ENCODE measurements around the gene BRD3.
"Not testable (repeated sequence)": the region's sequence is repeated elsewhere in the genome, so short reads cannot be mapped to it uniquely, and the experiment has no call there.

The BRD3 gene

DNA sequence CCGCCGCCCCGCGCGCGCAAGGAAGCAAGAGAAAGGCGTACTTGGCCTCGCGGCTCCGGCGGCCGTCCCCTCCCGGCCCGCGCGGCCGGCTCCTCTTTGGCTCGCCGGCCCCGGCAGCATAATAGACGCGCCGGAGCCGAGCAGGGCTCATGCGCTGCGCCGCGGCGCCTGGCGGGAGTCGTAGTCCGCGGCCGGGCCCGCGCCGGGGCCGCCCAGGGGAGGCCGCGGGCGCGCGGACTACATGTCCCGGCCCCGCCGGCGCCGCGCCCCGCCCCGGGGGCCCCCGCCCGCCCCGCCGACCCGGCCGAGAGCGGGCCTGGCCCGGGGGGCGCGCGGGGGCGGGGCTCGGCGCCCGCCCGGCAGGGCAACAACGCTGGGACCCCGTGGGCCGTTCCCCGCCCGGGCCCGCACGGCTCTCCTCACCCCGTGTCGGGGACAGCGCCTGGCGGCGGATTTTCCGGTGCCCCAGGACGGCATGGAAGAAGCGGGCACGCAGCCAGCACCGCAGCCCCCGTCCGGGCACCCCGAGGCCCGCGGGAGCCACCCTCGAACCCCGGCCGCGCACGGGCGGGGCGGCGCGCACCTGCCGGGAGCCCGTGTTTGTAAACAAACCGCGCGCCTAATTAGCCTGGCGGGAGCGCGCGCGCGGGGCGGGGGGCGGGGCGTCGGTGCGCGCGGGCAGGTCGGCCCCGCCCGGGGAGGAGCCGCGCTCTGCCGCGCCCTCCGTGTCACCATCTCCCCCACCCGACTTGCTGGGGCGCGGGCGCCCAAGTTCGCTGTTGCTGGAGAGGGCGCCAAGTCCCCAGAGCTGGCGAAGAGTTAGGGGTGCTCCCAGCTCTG lies at the start of gene BRD3:
BRD3 (minus strand) TSS at position 123 of the 840 bp plus-strand sequence. CDS start 14,549 bp downstream, outside the sequence.
- Histone ChIP-seq H3K4me1 (ENCODE audit: control insufficient read depth in 1 of 2, insufficient read depth in 2 of 2, low read length in 2 of 2) (peaks cover 0 to 31% of the 10 kb centered on the region in 2 donors), H3K27ac (ENCODE audit: low read length) (peak within 1 kb of the TSS; percentile 76)

GRCh38 chr9:134112561-134112960 lies 44.7 kb upstream of the BRD3 start:
- Histone ChIP-seq H3K4me1 (ENCODE audit: control insufficient read depth in 1 of 2, insufficient read depth in 2 of 2, low read length in 2 of 2) (no peaks in the 10 kb centered on the region), H3K27me3 (ENCODE audit: low read depth, low read length) (no peaks in the 10 kb centered on the region), H3K36me3 (ENCODE audit: control insufficient read depth in 1 of 2, insufficient read depth in 2 of 2, low read length in 2 of 2) (no peaks in the 10 kb centered on the region), H3K4me3 (ENCODE audit: low read depth in 1 of 2, low read length in 2 of 2) (no peak overlapping the region), H3K27ac (ENCODE audit: low read length) (no peak overlapping the region), H3K9me3 (ENCODE audit: control insufficient read depth in 1 of 2, low read length in 2 of 2) (no peaks in the 10 kb centered on the region)

More for the DNA sequence above, at the start of gene BRD3:
- no peaks in the 10 kb centered on the region for H3K27me3 ChIP-seq (ENCODE audit: low read depth, low read length)
- no peaks in the 10 kb centered on the region for H3K36me3 ChIP-seq (ENCODE audit: control insufficient read depth in 1 of 2, insufficient read depth in 2 of 2, low read length in 2 of 2)
- H3K4me3 ChIP-seq (ENCODE audit: low read depth in 1 of 2, low read length in 2 of 2) = peak within 1 kb of the TSS; percentile 79 to 84
- no peaks in the 10 kb centered on the region for H3K9me3 ChIP-seq (ENCODE audit: control insufficient read depth in 1 of 2, low read length in 2 of 2)

- H3K27ac ChIP-seq (ENCODE audit: low read length) = no peak overlapping the region
- no peaks in the 10 kb centered on the region for H3K9me3 ChIP-seq (ENCODE audit: control insufficient read depth in 1 of 2, low read length in 2 of 2)
- H3K36me3 ChIP-seq (ENCODE audit: control insufficient read depth in 1 of 2, insufficient read depth in 2 of 2, low read length in 2 of 2) = no peaks in the 10 kb centered on the region
- H3K4me1 ChIP-seq (ENCODE audit: control insufficient read depth in 1 of 2, insufficient read depth in 2 of 2, low read length in 2 of 2) = no peaks in the 10 kb centered on the region
- no peaks in the 10 kb centered on the region for H3K27me3 ChIP-seq (ENCODE audit: low read depth, low read length)
- no peak overlapping the region for H3K4me3 ChIP-seq (ENCODE audit: low read depth in 1 of 2, low read length in 2 of 2)
Observed at GRCh38 chr9:134111064-134111463, 43.2 kb upstream of the BRD3 start.

- Histone ChIP-seq H3K4me1 (ENCODE audit: control insufficient read depth in 1 of 2, insufficient read depth in 2 of 2, low read length in 2 of 2) (no peaks in the 10 kb centered on the region), H3K36me3 (ENCODE audit: control insufficient read depth in 1 of 2, insufficient read depth in 2 of 2, low read length in 2 of 2) (no peaks in the 10 kb centered on the region), H3K27ac (ENCODE audit: low read length) (no peak overlapping the region), H3K4me3 (ENCODE audit: low read depth in 1 of 2, low read length in 2 of 2) (no peak overlapping the region), H3K9me3 (ENCODE audit: control insufficient read depth in 1 of 2, low read length in 2 of 2) (no peaks in the 10 kb centered on the region), H3K27me3 (ENCODE audit: low read depth, low read length) (no peaks in the 10 kb centered on the region)
Observed at GRCh38 chr9:134103391-134103998, 35.7 kb upstream of the BRD3 start.

GRCh38 chr9:134101623-134102149 lies 33.9 kb upstream of the BRD3 start:
- no peak overlapping the region for H3K4me3 ChIP-seq (ENCODE audit: low read depth in 1 of 2, low read length in 2 of 2)
- no peaks in the 10 kb centered on the region for H3K9me3 ChIP-seq (ENCODE audit: control insufficient read depth in 1 of 2, low read length in 2 of 2)
- no peaks in the 10 kb centered on the region for H3K27me3 ChIP-seq (ENCODE audit: low read depth, low read length)
- H3K27ac ChIP-seq (ENCODE audit: low read length) = no peak overlapping the region
- no peaks in the 10 kb centered on the region for H3K36me3 ChIP-seq (ENCODE audit: control insufficient read depth in 1 of 2, insufficient read depth in 2 of 2, low read length in 2 of 2)
- H3K4me1 ChIP-seq (ENCODE audit: control insufficient read depth in 1 of 2, insufficient read depth in 2 of 2, low read length in 2 of 2) = no peaks in the 10 kb centered on the region

DNA sequence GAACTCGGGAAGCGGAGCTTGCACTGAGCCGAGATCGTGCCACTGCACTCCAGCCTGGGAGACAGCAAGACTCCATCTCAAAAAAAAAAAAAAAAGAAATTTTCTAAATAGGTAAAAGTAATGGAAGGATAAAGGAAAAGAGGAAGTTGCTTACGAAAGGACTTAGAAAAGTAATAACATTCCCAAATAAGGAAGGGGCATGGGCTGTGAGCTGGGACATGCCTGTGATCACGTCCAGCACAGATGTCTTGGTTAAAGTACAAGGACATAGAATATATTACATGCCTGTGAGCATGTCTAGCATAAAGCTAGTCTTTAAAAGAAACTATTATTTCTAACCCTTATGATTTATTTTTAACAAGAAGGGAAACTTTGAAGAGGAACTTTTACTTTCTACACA lies 33.3 kb upstream of the BRD3 start:
- not testable (repeated sequence) for H3K36me3 ChIP-seq (ENCODE audit: control insufficient read depth in 1 of 2, insufficient read depth in 2 of 2, low read length in 2 of 2); H3K27ac ChIP-seq (ENCODE audit: low read length); H3K4me1 ChIP-seq (ENCODE audit: control insufficient read depth in 1 of 2, insufficient read depth in 2 of 2, low read length in 2 of 2); H3K4me3 ChIP-seq (ENCODE audit: low read depth in 1 of 2, low read length in 2 of 2); H3K9me3 ChIP-seq (ENCODE audit: control insufficient read depth in 1 of 2, low read length in 2 of 2); H3K27me3 ChIP-seq (ENCODE audit: low read depth, low read length)

DNA sequence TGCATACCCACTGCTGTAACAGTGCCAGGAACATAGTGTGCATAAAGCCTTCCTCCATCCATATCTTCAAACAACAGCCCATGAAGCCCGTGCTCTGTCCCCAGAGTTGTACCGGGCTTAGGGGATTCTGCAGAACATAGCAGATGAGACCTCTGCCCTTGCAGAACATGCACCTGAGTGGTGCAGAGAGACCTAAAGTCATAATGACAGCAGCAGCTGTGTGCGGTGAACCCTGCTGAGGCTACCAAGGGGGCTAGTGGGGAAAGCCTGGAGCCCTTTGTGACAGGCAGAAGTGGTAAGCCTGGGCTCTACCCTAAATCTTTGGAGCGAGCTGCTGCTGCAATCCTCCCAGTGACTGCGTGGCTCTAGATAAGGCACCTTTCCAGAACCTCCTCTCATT lies 32.2 kb upstream of the BRD3 start:
- no peaks in the 10 kb centered on the region for H3K27me3 ChIP-seq (ENCODE audit: low read depth, low read length)
- H3K4me1 ChIP-seq (ENCODE audit: control insufficient read depth in 1 of 2, insufficient read depth in 2 of 2, low read length in 2 of 2) = no peaks in the 10 kb centered on the region
- no peak overlapping the region for H3K27ac ChIP-seq (ENCODE audit: low read length)
- H3K9me3 ChIP-seq (ENCODE audit: control insufficient read depth in 1 of 2, low read length in 2 of 2) = no peaks in the 10 kb centered on the region
- no peak overlapping the region for H3K4me3 ChIP-seq (ENCODE audit: low read depth in 1 of 2, low read length in 2 of 2)
- no peaks in the 10 kb centered on the region for H3K36me3 ChIP-seq (ENCODE audit: control insufficient read depth in 1 of 2, insufficient read depth in 2 of 2, low read length in 2 of 2)

GRCh38 chr9:134099123-134099761 lies 31.4 kb upstream of the BRD3 start:
- Histone ChIP-seq H3K9me3 (ENCODE audit: control insufficient read depth in 1 of 2, low read length in 2 of 2) (no peaks in the 10 kb centered on the region), H3K27ac (ENCODE audit: low read length) (no peak overlapping the region), H3K4me1 (ENCODE audit: control insufficient read depth in 1 of 2, insufficient read depth in 2 of 2, low read length in 2 of 2) (no peaks in the 10 kb centered on the region), H3K27me3 (ENCODE audit: low read depth, low read length) (no peaks in the 10 kb centered on the region), H3K36me3 (ENCODE audit: control insufficient read depth in 1 of 2, insufficient read depth in 2 of 2, low read length in 2 of 2) (no peaks in the 10 kb centered on the region), H3K4me3 (ENCODE audit: low read depth in 1 of 2, low read length in 2 of 2) (no peak overlapping the region)

DNA sequence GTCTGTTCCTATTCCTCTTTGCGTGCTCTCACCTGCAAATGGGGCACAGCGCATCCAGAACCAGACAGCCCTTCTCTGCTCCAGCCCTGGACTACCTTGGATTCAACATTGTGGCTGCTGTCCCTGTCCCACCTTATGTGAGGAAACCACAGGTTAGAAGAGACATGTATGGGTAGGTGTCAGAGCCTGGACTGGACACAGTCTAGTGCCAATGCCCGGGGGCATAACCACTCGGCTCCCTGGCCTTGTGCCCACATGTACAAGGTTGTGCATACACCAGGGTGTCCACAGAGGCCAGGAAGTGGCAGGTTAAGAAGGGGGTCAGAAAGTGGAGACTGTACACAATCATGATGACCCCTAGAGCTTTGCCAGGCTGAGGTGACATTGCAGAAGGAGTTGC lies 22.1 kb upstream of the BRD3 start:
- H3K9me3 ChIP-seq (ENCODE audit: control insufficient read depth in 1 of 2, low read length in 2 of 2) = peaks cover 0 to 15% of the 10 kb centered on the region in 2 donors
- no peaks in the 10 kb centered on the region for H3K36me3 ChIP-seq (ENCODE audit: control insufficient read depth in 1 of 2, insufficient read depth in 2 of 2, low read length in 2 of 2)
- H3K4me1 ChIP-seq (ENCODE audit: control insufficient read depth in 1 of 2, insufficient read depth in 2 of 2, low read length in 2 of 2) = no peaks in the 10 kb centered on the region
- H3K27ac ChIP-seq (ENCODE audit: low read length) = no peak overlapping the region
- no peak overlapping the region for H3K4me3 ChIP-seq (ENCODE audit: low read depth in 1 of 2, low read length in 2 of 2)
- no peaks in the 10 kb centered on the region for H3K27me3 ChIP-seq (ENCODE audit: low read depth, low read length)

GRCh38 chr9:134088063-134088725 lies 20.4 kb upstream of the BRD3 start:
- H3K27ac ChIP-seq (ENCODE audit: low read length) = no peak overlapping the region
- no peaks in the 10 kb centered on the region for H3K27me3 ChIP-seq (ENCODE audit: low read depth, low read length)
- H3K9me3 ChIP-seq (ENCODE audit: control insufficient read depth in 1 of 2, low read length in 2 of 2) = peaks cover 0 to 15% of the 10 kb centered on the region in 2 donors
- H3K36me3 ChIP-seq (ENCODE audit: control insufficient read depth in 1 of 2, insufficient read depth in 2 of 2, low read length in 2 of 2) = no peaks in the 10 kb centered on the region
- no peaks in the 10 kb centered on the region for H3K4me1 ChIP-seq (ENCODE audit: control insufficient read depth in 1 of 2, insufficient read depth in 2 of 2, low read length in 2 of 2)
- no peak overlapping the region for H3K4me3 ChIP-seq (ENCODE audit: low read depth in 1 of 2, low read length in 2 of 2)

- Histone ChIP-seq H3K27me3 (ENCODE audit: low read depth, low read length) (no peaks in the 10 kb centered on the region), H3K27ac (ENCODE audit: low read length) (no peak overlapping the region), H3K4me3 (ENCODE audit: low read depth in 1 of 2, low read length in 2 of 2) (no peak overlapping the region), H3K4me1 (ENCODE audit: control insufficient read depth in 1 of 2, insufficient read depth in 2 of 2, low read length in 2 of 2) (no peaks in the 10 kb centered on the region), H3K36me3 (ENCODE audit: control insufficient read depth in 1 of 2, insufficient read depth in 2 of 2, low read length in 2 of 2) (no peaks in the 10 kb centered on the region), H3K9me3 (ENCODE audit: control insufficient read depth in 1 of 2, low read length in 2 of 2) (peaks cover 0 to 13% of the 10 kb centered on the region in 2 donors)
Observed at GRCh38 chr9:134085674-134086073, 17.8 kb upstream of the BRD3 start.

Measured in muscle layer of duodenum (tissue), 2 donors.